H9 (cell line): ENCODE data around the gene SRRM2. TPM values are rescaled to one million over a fixed set of nuclear protein-coding genes. Genes with fewer than 3 reads are reported as not detected.

Source experiments
- DNase-seq: peaks from one replicate; pipeline ENCODE4 v3.0.0-alpha.2; 2017
- H2AFZ ChIP-seq: one replicate; pipeline ENCODE4 v1.6.1; 2013; ENCODE audit warnings: mild to moderate bottlenecking, low read length, control low read depth, moderate library complexity
- H2AK5ac ChIP-seq: 2 replicates; pipeline ENCODE4 v1.6.1; 2013; ENCODE audit warnings: low read length, control low read depth, mixed read lengths; ENCODE audit not compliant: insufficient read length
- H2BK120ac ChIP-seq: one replicate; pipeline ENCODE4 v1.6.1; 2013; ENCODE audit warnings: low read depth, mild to moderate bottlenecking, low read length, control low read depth, inconsistent platforms; ENCODE audit not compliant: poor library complexity, severe bottlenecking
- H2BK12ac ChIP-seq: 2 replicates; pipeline ENCODE4 v1.6.1; 2013; ENCODE audit warnings: low read length, control low read depth, mixed read lengths, low read depth; ENCODE audit not compliant: insufficient read length
- H2BK15ac ChIP-seq: 2 replicates; pipeline ENCODE4 v1.6.1; 2013; ENCODE audit warnings: low read depth, low read length, control low read depth
- H2BK20ac ChIP-seq: one replicate; pipeline ENCODE4 v1.6.1; 2013; ENCODE audit warnings: low read depth, mild to moderate bottlenecking, low read length, control low read depth, inconsistent platforms; ENCODE audit not compliant: poor library complexity, severe bottlenecking
- H2BK5ac ChIP-seq: 2 replicates; pipeline ENCODE4 v1.6.1; 2013; ENCODE audit warnings: low read length, control low read depth, mixed read lengths; ENCODE audit not compliant: insufficient read length
- H3K14ac ChIP-seq: 2 replicates; pipeline ENCODE4 v1.6.1; 2013; ENCODE audit warnings: low read length, control low read depth; ENCODE audit not compliant: insufficient read depth
- H3K18ac ChIP-seq: 2 replicates; pipeline ENCODE4 v1.6.1; 2013; ENCODE audit warnings: low read depth, mild to moderate bottlenecking, mixed read lengths, low read length, control low read depth; ENCODE audit not compliant: insufficient read length
- H3K23ac ChIP-seq: 2 replicates; pipeline ENCODE4 v1.6.1; 2013; ENCODE audit warnings: low read length, control low read depth, mixed read lengths, low read depth; ENCODE audit not compliant: insufficient read length
- H3K23me2 ChIP-seq: 2 replicates; pipeline ENCODE4 v1.6.1; 2013; ENCODE audit warnings: low read depth, mild to moderate bottlenecking, mixed read lengths, low read length, control low read depth; ENCODE audit not compliant: insufficient read length, poor library complexity, severe bottlenecking
- H3K27ac ChIP-seq: 2 replicates; pipeline ENCODE4 v1.5.1; 2013; ENCODE audit warnings: low read length, control low read depth, mixed read lengths, low read depth; ENCODE audit not compliant: insufficient read length
- H3K27me3 ChIP-seq: 2 replicates; pipeline ENCODE4 v1.6.1; 2013; ENCODE audit warnings: low read length, control low read depth, inconsistent platforms; ENCODE audit not compliant: insufficient read depth
- H3K4ac ChIP-seq: 2 replicates; pipeline ENCODE4 v1.6.1; 2013; ENCODE audit warnings: low read depth, mild to moderate bottlenecking, control low read depth, inconsistent platforms, low read length, moderate library complexity
- H3K4me1 ChIP-seq: 2 replicates; pipeline ENCODE4 v1.6.1; 2013; ENCODE audit warnings: low read length, control low read depth, inconsistent platforms; ENCODE audit not compliant: insufficient read depth
- H3K4me2 ChIP-seq: 2 replicates; pipeline ENCODE4 v1.6.1; 2013; ENCODE audit warnings: low read length, control low read depth, mixed read lengths; ENCODE audit not compliant: insufficient read length, insufficient read depth
- H3K56ac ChIP-seq: 2 replicates; pipeline ENCODE4 v1.6.1; 2013; ENCODE audit warnings: low read depth, mild to moderate bottlenecking, mixed read lengths, low read length, control low read depth; ENCODE audit not compliant: insufficient read length
- H3K79me1 ChIP-seq: 2 replicates; pipeline ENCODE4 v1.6.1; 2013; ENCODE audit warnings: low read depth, mild to moderate bottlenecking, moderate library complexity, low read length, control low read depth, inconsistent platforms; ENCODE audit not compliant: insufficient read depth, poor library complexity, severe bottlenecking
- H3K79me2 ChIP-seq: 2 replicates; pipeline ENCODE4 v1.6.1; 2013; ENCODE audit warnings: low read length, control low read depth, inconsistent platforms; ENCODE audit not compliant: insufficient read depth
- H3K9ac ChIP-seq: 2 replicates; pipeline ENCODE4 v1.6.1; 2013; ENCODE audit warnings: low read length, control low read depth, mixed read lengths; ENCODE audit not compliant: insufficient read length; ENCODE audit errors: extremely low read depth
- H3K9me3 ChIP-seq: one replicate; pipeline ENCODE4 v1.6.1; 2013; ENCODE audit warnings: low read depth, low read length, inconsistent platforms; ENCODE audit not compliant: control insufficient read depth
- H3T11ph ChIP-seq: one replicate; pipeline ENCODE4 v1.6.1; 2013; ENCODE audit warnings: mild to moderate bottlenecking, low read length, control low read depth, inconsistent platforms
- H4K20me1 ChIP-seq: one replicate; pipeline ENCODE4 v1.6.1; 2013; ENCODE audit not compliant: control insufficient read depth, insufficient read length, insufficient read depth
- H4K5ac ChIP-seq: 2 replicates; pipeline ENCODE4 v1.6.1; 2013; ENCODE audit warnings: low read depth, mild to moderate bottlenecking, mixed read lengths, low read length, control low read depth; ENCODE audit not compliant: insufficient read length
- H4K8ac ChIP-seq: replicated peaks from 2 replicates; pipeline ENCODE4 v1.6.1; 2013; ENCODE audit warnings: low read length, control low read depth, mixed read lengths, low read depth; ENCODE audit not compliant: insufficient read length
- H4K91ac ChIP-seq: 2 replicates; pipeline ENCODE4 v1.6.1; 2013; ENCODE audit warnings: low read depth, mild to moderate bottlenecking, moderate library complexity, mixed read lengths, low read length, control low read depth; ENCODE audit not compliant: insufficient read length
- H3K27ac Mint-ChIP-seq, 3 experiments: 2 replicates in 2 of 3; 3 replicates in 1 of 3; pipeline ENCODE4 v1.8.0; 2020 to 2021; ENCODE audit warnings: mixed read lengths in 3 of 3, mild to moderate bottlenecking in 1 of 3, moderate library complexity in 1 of 3
- H3K27me3 Mint-ChIP-seq: 2 replicates; pipeline ENCODE4 v1.8.0; 2021; ENCODE audit warnings: low read depth, mild to moderate bottlenecking, moderate library complexity, mixed read lengths
- H3K36me3 Mint-ChIP-seq, 3 experiments: 2 replicates in 2 of 3; 3 replicates in 1 of 3; pipeline ENCODE4 v1.8.0; 2020 to 2021; ENCODE audit warnings: low read depth in 3 of 3, mixed read lengths in 3 of 3; ENCODE audit not compliant: insufficient read depth in 1 of 3
- H3K4me1 Mint-ChIP-seq, 2 experiments: 2 replicates each; pipeline ENCODE4 v1.8.0; 2020; ENCODE audit warnings: mixed read lengths in 2 of 2
- H3K4me3 Mint-ChIP-seq, 2 experiments: 2 replicates in 1 of 2; 3 replicates in 1 of 2; pipeline ENCODE4 v1.8.0; 2020 to 2021; ENCODE audit warnings: mild to moderate bottlenecking in 2 of 2, mixed read lengths in 2 of 2, moderate library complexity in 1 of 2
- H3K9me3 Mint-ChIP-seq, 2 experiments: 2 replicates in 1 of 2; 3 replicates in 1 of 2; pipeline ENCODE4 v1.8.0; 2020; ENCODE audit warnings: mild to moderate bottlenecking in 2 of 2, mixed read lengths in 2 of 2, moderate library complexity in 1 of 2
- WGBS: extraction: QIAGEN DNeasy Blood & Tissue Kit; methylation state at CpG from one replicate; pipeline ENCODE4 v1.1.7; 2013; ENCODE audit warnings: missing lambda C conversion rate, low lambda C conversion rate, mixed read lengths; ENCODE audit not compliant: insufficient read length; ENCODE audit errors: extremely low coverage; 5-methylcytosine and 5-hydroxymethylcytosine counted together
- total RNA-seq: library from RNA; stranded (reverse); gene quantifications from 2 replicates; pipeline ENCODE4 v1.2.1, GENCODE V29; 2021
- TF ChIP-seq, protein P1 (sequence below): fragments of 200-600 bp; sonication (generic); conservative IDR thresholded peaks from 3 replicates; pipeline ENCODE4 v1.8.0; 2021; ENCODE audit warnings: antibody characterized with exemption, mild to moderate bottlenecking

The SRRM2 gene
- total RNA-seq, 1 experiment from 2014 or later = 694 TPM

DNA sequence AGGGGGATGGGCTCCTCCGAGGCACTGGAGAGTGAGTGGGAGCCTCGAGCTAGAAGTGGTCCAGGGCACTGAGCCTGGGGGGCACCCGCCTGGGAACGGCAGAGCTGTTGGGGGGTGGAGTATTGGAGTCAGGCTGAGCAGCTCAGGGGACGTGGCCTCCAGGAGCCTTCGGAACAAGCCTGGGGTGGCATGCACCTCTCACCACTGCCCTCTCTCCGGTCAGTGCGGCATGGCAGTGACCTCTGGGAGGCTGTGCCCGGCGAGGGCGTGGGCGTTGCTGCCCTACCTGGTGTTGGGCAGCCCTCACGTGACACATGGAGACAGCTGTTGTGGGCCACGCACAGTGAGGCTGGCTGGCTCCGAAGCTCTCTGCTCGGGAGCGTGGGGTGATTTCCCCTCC lies 46.4 kb upstream of the SRRM2 start:
- no peak overlapping the region for H4K8ac ChIP-seq
- H2AFZ ChIP-seq = no peak overlapping the region
- Mint-ChIP-seq H3K27me3 (no peaks in the 10 kb centered on the region), H3K9me3 (no peaks in the 10 kb centered on the region), H3K4me3 (no peak overlapping the region), H3K36me3 (peaks cover 0 to 23% (median 16%) of the 10 kb centered on the region in 3 experiments; a peak in 5 of 7 replicates), H3K4me1 (no peaks in the 10 kb centered on the region), H3K27ac (no peak overlapping the region)
- no peaks in the 10 kb centered on the region for H3K23me2 ChIP-seq
- no peaks in the 10 kb centered on the region for H3K4me1 ChIP-seq
- H4K91ac ChIP-seq = no peak overlapping the region
- no peaks in the 10 kb centered on the region for H3K79me1 ChIP-seq
- no peaks in the 10 kb centered on the region for H3K27me3 ChIP-seq
- no peak overlapping the region for H3K14ac ChIP-seq
- H2BK5ac ChIP-seq = no peak overlapping the region
- H3K4me2 ChIP-seq = no peak overlapping the region
- no peak overlapping the region for H3K56ac ChIP-seq
- no peak overlapping the region for H3K23ac ChIP-seq
- H2AK5ac ChIP-seq = no peak overlapping the region
- H4K5ac ChIP-seq = no peak overlapping the region
- no peak overlapping the region for H2BK20ac ChIP-seq
- TF ChIP-seq, protein P1, sequence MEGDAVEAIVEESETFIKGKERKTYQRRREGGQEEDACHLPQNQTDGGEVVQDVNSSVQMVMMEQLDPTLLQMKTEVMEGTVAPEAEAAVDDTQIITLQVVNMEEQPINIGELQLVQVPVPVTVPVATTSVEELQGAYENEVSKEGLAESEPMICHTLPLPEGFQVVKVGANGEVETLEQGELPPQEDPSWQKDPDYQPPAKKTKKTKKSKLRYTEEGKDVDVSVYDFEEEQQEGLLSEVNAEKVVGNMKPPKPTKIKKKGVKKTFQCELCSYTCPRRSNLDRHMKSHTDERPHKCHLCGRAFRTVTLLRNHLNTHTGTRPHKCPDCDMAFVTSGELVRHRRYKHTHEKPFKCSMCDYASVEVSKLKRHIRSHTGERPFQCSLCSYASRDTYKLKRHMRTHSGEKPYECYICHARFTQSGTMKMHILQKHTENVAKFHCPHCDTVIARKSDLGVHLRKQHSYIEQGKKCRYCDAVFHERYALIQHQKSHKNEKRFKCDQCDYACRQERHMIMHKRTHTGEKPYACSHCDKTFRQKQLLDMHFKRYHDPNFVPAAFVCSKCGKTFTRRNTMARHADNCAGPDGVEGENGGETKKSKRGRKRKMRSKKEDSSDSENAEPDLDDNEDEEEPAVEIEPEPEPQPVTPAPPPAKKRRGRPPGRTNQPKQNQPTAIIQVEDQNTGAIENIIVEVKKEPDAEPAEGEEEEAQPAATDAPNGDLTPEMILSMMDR = no peak
- H2BK12ac ChIP-seq = no peak overlapping the region
- no peak overlapping the region for H3T11ph ChIP-seq
- H3K4ac ChIP-seq = no peak overlapping the region
- DNase-seq = no peak
- H3K9ac ChIP-seq = no peak overlapping the region
- H3K27ac ChIP-seq = no peak overlapping the region
- WGBS = no CpG with 5 or more reads among the region's 17 CpGs
- no peak overlapping the region for H2BK15ac ChIP-seq
- no peaks in the 10 kb centered on the region for H3K79me2 ChIP-seq
- H2BK120ac ChIP-seq = no peak overlapping the region
- no peaks in the 10 kb centered on the region for H4K20me1 ChIP-seq
- H3K9me3 ChIP-seq = no peaks in the 10 kb centered on the region
- H3K18ac ChIP-seq = no peak overlapping the region
